ENCODE measurements around the gene MOCS1. TPM values are rescaled to one million over a fixed set of nuclear protein-coding genes. Genes with fewer than 3 reads are reported as not detected.

The MOCS1 gene
- total RNA-seq, 1 experiment from 2014 or later: not detected

GRCh38 chr6:39929039-39929732 lies 5.1 kb downstream of the MOCS1 start:
- POLR2A ChIA-PET (ENCODE audit: unreplicated experiment): no interaction called here
- H3K27ac ChIP-seq: no peak overlapping the region
- TF ChIP-seq EZH2 (IDR thresholded peaks at IDR 0.05; ENCODE audit: low read depth) (no peak), CTCF (conservative IDR thresholded peaks at IDR 0.05) (no peak)

GRCh38 chr6:39927159-39927558 lies 7.1 kb downstream of the MOCS1 start:
- H3K9me3 ChIP-seq (ENCODE audit: insufficient read depth, low read depth): no peaks in the 10 kb centered on the region
- H3K36me3 ChIP-seq (ENCODE audit: low read depth): no peaks in the 10 kb centered on the region
- no peaks in the 10 kb centered on the region for H3K9me2 ChIP-seq (ENCODE audit: insufficient read depth)
- no peaks in the 10 kb centered on the region for H4K20me1 ChIP-seq (ENCODE audit: insufficient read depth)
- no peak for DNase-seq
- CTCF ChIA-PET: no interaction called here
- no peaks in the 10 kb centered on the region for H3F3A ChIP-seq (ENCODE audit: insufficient read depth, low read depth)
- no peaks in the 10 kb centered on the region for H3K4me1 ChIP-seq (replicated peaks; ENCODE audit: insufficient read depth)
- H2AFZ ChIP-seq: no peak overlapping the region
- H3K4me2 ChIP-seq: no peak overlapping the region
- H3K27me3 ChIP-seq (ENCODE audit: insufficient read depth, low read depth): peaks cover 63% of the 10 kb centered on the region
- no peaks in the 10 kb centered on the region for H3K79me2 ChIP-seq (ENCODE audit: low read depth)
- no peak overlapping the region for H3K4me3 ChIP-seq
- no TSS peak for BruUV-seq (replicated peaks)
- TF ChIP-seq CTCF (conservative IDR thresholded peaks at IDR 0.05): no peak
- no peak for TF ChIP-seq EZH2 (IDR thresholded peaks at IDR 0.05; ENCODE audit: low read depth)
- POLR2A ChIA-PET (ENCODE audit: unreplicated experiment): no interaction called here
- H3K27ac ChIP-seq: no peak overlapping the region
- intact Hi-C loops (cut with micrococcal nuclease; ENCODE audit: unreplicated experiment): no loop called here

More at GRCh38 chr6:39929039-39929732, 5.1 kb downstream of the MOCS1 start:
- Histone ChIP-seq H3K9me3 (ENCODE audit: insufficient read depth, low read depth) (no peaks in the 10 kb centered on the region), H4K20me1 (ENCODE audit: insufficient read depth) (no peaks in the 10 kb centered on the region), H3K27me3 (ENCODE audit: insufficient read depth, low read depth) (peaks cover 71% of the 10 kb centered on the region), H3K36me3 (ENCODE audit: low read depth) (no peaks in the 10 kb centered on the region), H3K4me3 (no peak overlapping the region), H3F3A (ENCODE audit: insufficient read depth, low read depth) (no peaks in the 10 kb centered on the region), H3K79me2 (ENCODE audit: low read depth) (no peaks in the 10 kb centered on the region), H3K9me2 (ENCODE audit: insufficient read depth) (no peaks in the 10 kb centered on the region), H3K4me1 (replicated peaks; ENCODE audit: insufficient read depth) (no peaks in the 10 kb centered on the region), H3K4me2 (no peak overlapping the region), H2AFZ (no peak overlapping the region)
- DNase-seq: no peak
- BruUV-seq (replicated peaks): no TSS peak
- intact Hi-C loops (cut with micrococcal nuclease; ENCODE audit: unreplicated experiment): no loop called here
- CTCF ChIA-PET: no interaction called here

- H3K9me3 ChIP-seq (ENCODE audit: insufficient read depth, low read depth): no peaks in the 10 kb centered on the region
- TF ChIP-seq CTCF (conservative IDR thresholded peaks at IDR 0.05): no peak
- TF ChIP-seq EZH2 (IDR thresholded peaks at IDR 0.05; ENCODE audit: low read depth): no peak
Measured at GRCh38 chr6:39926668-39927067, 7.6 kb downstream of the MOCS1 start.

More at GRCh38 chr6:39926668-39927067, 7.6 kb downstream of the MOCS1 start:
- intact Hi-C loops (cut with micrococcal nuclease; ENCODE audit: unreplicated experiment): no loop called here
- POLR2A ChIA-PET (ENCODE audit: unreplicated experiment): no interaction called here
- no peaks in the 10 kb centered on the region for H3K79me2 ChIP-seq (ENCODE audit: low read depth)
- no peaks in the 10 kb centered on the region for H3K9me2 ChIP-seq (ENCODE audit: insufficient read depth)
- no peak overlapping the region for H3K4me3 ChIP-seq
- H3K4me1 ChIP-seq (replicated peaks; ENCODE audit: insufficient read depth): no peaks in the 10 kb centered on the region
- CTCF ChIA-PET: no interaction called here
- H3K27me3 ChIP-seq (ENCODE audit: insufficient read depth, low read depth): peaks cover 63% of the 10 kb centered on the region
- no peaks in the 10 kb centered on the region for H4K20me1 ChIP-seq (ENCODE audit: insufficient read depth)
- H2AFZ ChIP-seq: no peak overlapping the region
- no peaks in the 10 kb centered on the region for H3K36me3 ChIP-seq (ENCODE audit: low read depth)
- no peak overlapping the region for H3K27ac ChIP-seq
- H3F3A ChIP-seq (ENCODE audit: insufficient read depth, low read depth): no peaks in the 10 kb centered on the region
- DNase-seq: no peak
- no peak overlapping the region for H3K4me2 ChIP-seq
- no TSS peak for BruUV-seq (replicated peaks)
